ENCODE measurements around the gene PIMREG.

DNA sequence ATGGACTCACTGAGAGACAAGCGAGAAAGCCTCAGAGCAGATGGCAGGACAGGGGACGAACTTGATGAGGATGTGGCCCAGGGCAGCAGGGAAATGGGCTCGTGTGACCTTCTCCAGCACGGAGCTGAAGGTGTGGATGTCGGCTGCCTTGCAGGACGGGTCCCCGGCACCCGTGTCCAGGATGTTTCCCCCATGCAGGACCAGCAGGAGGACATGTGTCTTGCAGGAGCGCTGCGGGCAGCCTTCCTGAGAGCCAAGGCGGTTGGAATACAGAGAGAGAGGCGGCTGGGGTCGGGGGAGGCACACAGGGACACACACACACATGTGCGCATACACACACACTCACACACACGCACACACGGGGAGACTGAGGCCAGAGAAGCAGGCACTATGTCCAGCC lies 39.3 kb downstream of the PIMREG start:
- TF ChIP-seq, protein P1, sequence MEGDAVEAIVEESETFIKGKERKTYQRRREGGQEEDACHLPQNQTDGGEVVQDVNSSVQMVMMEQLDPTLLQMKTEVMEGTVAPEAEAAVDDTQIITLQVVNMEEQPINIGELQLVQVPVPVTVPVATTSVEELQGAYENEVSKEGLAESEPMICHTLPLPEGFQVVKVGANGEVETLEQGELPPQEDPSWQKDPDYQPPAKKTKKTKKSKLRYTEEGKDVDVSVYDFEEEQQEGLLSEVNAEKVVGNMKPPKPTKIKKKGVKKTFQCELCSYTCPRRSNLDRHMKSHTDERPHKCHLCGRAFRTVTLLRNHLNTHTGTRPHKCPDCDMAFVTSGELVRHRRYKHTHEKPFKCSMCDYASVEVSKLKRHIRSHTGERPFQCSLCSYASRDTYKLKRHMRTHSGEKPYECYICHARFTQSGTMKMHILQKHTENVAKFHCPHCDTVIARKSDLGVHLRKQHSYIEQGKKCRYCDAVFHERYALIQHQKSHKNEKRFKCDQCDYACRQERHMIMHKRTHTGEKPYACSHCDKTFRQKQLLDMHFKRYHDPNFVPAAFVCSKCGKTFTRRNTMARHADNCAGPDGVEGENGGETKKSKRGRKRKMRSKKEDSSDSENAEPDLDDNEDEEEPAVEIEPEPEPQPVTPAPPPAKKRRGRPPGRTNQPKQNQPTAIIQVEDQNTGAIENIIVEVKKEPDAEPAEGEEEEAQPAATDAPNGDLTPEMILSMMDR (IDR thresholded peaks at IDR 0.05; ENCODE audit: low read length), result no peak
- no peak for TF ChIP-seq EZH2 (IDR thresholded peaks at IDR 0.05; ENCODE audit: borderline replicate concordance, low read length)

Data from OCI-LY1 (cell line).